IPS DF 19.7 (cell line): Measurements from ENCODE around the gene EML6.

Experiments
- DNase-seq: peaks from one replicate; pipeline ENCODE4 v3.0.0-alpha.2; 2013; ENCODE audit warnings: low read depth, low spot score

The EML6 gene

GRCh38 chr2:54945391-54946219 lies 222.1 kb downstream of the EML6 start:
- DNase-seq: no peak

GRCh38 chr2:54946220-54946805 lies 222.9 kb downstream of the EML6 start:
- no peak for DNase-seq

DNA sequence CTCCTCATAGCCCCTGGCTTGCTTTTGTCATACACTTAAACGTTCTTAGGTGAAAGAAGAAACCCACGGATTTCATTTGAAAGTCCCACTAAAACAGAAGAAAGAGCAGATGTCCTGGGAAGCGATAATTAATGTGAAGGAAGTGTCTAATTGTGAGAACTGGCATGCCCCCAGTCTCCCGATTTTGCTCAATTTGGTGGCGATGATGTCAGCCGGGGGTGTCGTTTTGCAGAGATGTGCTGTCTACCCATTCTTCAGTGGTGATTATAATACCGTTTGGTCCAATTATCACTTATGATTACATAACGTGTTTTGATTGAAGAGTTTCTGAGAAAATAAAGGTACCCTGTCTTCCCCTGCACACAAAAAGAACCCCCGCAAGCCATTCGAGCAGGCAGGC lies 223.7 kb downstream of the EML6 start:
- no peak for DNase-seq

GRCh38 chr2:54947646-54948045 lies 224.2 kb downstream of the EML6 start:
- no peak for DNase-seq

DNA sequence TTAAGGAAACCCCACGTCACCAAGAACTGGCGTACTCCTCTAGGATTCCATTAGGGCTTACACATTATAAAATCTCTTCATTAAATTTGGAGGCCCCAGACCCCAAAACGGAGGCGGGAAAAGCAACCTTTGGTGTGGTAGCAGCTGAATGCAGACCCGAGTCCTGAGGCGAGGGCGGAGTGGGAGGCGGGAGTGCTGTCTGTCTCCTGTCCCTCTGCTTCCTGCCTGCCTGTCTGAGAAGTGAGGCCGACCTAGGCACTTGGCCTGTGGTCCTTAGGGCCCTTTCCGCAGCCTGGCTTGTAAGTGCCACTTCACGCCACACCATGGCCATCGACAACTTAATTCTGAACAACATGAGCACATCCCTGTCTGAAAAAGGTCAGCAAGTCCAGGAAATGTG lies 224.7 kb downstream of the EML6 start:
- no peak for DNase-seq

GRCh38 chr2:54949431-54949830 lies 226.0 kb downstream of the EML6 start:
- no peak for DNase-seq

- no peak for DNase-seq
These were observed 227.3 kb downstream of the EML6 start for GRCh38 chr2:54950811-54951210.

- no peak for DNase-seq
These were observed 229.0 kb downstream of the EML6 start for GRCh38 chr2:54952425-54952824.

- DNase-seq: no peak
These were observed 229.6 kb downstream of the EML6 start for GRCh38 chr2:54952978-54953456.

GRCh38 chr2:54954158-54954557 lies 230.7 kb downstream of the EML6 start:
- no peak for DNase-seq

- no peak for DNase-seq
These were observed 231.4 kb downstream of the EML6 start for GRCh38 chr2:54954705-54955357.

DNA sequence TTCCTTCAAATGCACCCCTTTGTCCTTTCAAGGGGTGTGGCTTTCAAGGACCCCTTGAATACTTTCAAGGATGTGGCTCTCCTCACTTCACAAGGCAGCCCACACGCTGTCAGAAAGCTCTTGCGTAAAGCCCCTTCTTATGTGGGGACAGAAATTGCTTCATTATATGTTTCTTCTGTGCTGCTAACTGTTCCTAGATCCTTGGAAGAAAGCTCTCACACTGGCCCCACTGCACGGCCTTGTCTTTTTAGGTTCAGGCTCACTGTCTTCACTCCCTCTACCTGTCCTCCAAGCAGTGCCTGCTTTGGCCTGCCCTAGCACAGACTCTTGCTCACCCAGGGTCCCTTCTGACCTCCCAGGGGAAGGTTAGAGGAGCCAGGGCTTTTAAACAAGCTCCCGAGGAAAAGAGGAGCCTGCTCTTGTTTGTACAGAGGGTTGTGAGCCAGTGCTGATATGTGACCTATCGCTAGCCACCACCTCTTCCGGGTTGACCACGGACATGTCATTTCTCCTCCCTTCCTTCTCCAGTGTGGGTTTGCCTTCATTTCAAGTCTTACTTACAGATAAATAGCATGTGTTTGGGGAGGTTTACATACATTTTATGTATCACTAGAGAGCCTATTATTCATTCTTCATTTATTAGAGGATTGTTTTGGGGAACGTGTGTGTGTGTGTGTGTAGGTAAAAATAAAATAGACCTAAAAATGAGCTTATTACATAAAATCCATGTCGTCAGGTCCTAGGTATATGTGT lies 232.1 kb downstream of the EML6 start:
- DNase-seq: no peak

DNA sequence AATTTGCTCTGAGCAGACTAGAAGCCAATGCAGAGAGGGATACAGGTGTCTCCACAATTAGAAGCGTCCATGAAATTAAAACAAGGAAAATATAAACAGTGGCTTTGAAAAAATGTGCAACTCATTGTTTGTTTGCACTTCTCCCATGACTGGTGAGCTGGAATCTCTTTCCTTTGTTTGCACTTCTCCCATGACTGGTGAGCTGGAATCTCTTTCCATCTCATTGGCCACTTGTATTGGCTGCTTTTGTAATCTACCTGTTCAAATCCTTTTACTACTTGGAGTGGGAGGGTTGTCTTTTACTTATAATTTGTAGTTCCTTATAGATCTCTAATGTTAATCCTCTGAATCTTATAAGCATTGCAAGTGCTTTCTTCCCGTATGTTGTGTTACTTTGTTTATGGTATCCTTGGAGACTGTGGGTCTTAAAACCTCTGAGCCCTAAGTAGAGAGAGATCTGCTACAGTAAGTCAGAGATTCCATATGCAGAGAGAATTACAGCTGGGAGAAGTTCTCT lies 232.7 kb downstream of the EML6 start:
- DNase-seq: no peak

- no peak for DNase-seq
These were observed 234.0 kb downstream of the EML6 start for GRCh38 chr2:54957321-54957999.

DNA sequence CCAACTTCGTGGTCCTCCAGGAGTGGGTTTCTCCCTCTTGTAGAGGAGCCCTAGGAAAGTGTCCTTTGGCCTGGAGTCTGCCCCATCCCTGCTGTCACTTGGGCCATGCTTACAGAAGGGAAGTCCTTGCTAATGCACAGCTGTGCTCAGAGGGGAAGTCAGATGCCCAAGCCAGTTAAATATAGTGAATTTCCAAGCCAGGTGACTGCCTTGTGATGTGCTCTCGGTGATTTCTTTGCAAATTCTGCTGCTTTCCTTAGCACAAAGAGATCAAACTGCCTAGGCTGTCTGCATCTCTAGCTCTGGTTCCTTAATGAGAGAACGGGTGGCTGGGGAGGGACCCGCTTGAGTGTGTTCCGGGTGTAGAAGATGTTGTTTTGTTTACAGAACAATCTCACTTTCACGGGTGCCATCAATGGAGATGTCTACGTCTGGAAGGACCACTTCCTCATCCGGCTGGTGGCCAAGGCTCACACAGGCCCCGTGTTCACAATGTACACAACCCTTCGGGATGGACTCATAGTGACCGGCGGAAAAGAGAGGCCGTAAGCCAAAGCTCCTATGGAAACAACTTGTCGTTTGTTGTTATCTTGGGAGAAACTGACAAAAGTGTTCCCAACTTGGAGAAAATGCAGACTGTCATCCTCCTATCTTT lies 235.4 kb downstream of the EML6 start:
- no peak for DNase-seq

GRCh38 chr2:54960164-54960563 lies 236.7 kb downstream of the EML6 start:
- DNase-seq: no peak

GRCh38 chr2:54962511-54962910 lies 239.0 kb downstream of the EML6 start:
- DNase-seq: no peak

DNA sequence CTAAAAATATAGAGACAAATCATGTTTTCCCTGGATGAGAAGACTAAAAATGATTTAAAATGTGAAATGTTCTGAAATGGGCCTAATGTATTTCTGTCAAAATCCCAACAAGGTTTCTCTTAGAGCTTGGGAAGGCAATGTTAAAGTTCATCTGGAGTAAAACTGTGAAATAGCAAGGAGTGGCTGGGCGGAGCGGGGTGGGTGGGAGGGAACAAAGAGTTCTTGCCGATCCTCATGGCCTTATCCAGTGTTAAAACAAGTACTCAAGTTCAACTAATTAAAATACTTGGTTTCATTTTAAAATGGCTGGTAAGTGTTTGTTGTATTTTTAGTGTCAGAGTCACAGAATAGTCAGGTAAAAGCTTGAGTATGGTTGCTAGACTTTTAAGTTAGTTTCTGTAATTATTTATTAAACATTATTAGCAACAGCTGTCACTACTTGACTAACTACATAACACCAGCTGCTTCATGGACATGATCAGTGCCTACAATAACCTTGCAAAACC lies 239.5 kb downstream of the EML6 start:
- DNase-seq: no peak

- DNase-seq: no peak
These were observed 240.0 kb downstream of the EML6 start for GRCh38 chr2:54963476-54963875.

DNA sequence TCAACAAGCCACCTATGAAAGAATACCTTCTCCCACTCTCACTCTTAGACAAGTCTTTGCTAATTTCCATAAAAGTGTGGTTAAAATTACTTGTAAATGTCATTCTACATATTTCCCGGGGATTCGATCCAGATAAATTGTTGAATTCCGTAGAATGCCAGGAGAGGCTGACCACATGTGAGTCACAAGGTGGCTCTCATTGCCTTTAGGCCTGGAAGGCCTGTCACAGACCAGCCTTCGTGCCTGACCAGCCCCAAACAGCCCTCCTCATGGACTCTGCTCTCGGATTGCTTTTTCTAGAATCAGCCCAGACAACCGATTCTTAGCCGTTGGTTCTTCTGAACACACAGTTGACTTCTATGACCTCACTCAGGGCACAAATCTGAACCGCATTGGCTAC lies 240.8 kb downstream of the EML6 start:
- DNase-seq: no peak
